Measurements from ENCODE around the gene ZYG11A.

The ZYG11A gene

DNA sequence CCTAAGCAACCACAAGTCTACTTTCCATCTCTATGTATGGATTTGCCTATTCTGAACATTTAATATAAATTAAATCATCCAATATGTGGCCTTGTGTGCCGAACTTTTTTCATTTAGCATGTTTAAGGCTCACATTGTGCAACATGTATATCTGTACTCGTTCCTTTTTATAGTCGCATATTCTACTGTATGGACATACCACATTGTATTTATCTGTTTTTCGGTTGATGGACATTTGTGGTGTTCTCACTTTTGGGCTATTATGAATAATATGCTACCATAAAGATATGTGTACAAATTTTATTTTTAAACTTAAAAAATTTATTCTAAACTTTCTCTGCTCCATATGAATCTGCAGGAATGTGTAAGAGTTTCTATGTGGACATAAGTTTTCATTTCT lies 13.0 kb downstream of the ZYG11A start:
- H4K20me1 ChIP-seq (ENCODE audit: insufficient read depth, low read length), result no peaks in the 10 kb centered on the region
- peaks cover 20% of the 10 kb centered on the region for H3K36me3 ChIP-seq (ENCODE audit: insufficient read depth, low read length)
- H3F3A ChIP-seq (ENCODE audit: insufficient read depth, low read length), result no peaks in the 10 kb centered on the region
- no peak overlapping the region for H3K4me3 ChIP-seq (ENCODE audit: low read depth, low read length, poor library complexity, severe bottlenecking)
- H2AFZ ChIP-seq (ENCODE audit: low read length), result no peak overlapping the region
- no peaks in the 10 kb centered on the region for H3K4me1 ChIP-seq (ENCODE audit: insufficient read depth, low read length, severe bottlenecking)
- TF ChIP-seq, protein P1, sequence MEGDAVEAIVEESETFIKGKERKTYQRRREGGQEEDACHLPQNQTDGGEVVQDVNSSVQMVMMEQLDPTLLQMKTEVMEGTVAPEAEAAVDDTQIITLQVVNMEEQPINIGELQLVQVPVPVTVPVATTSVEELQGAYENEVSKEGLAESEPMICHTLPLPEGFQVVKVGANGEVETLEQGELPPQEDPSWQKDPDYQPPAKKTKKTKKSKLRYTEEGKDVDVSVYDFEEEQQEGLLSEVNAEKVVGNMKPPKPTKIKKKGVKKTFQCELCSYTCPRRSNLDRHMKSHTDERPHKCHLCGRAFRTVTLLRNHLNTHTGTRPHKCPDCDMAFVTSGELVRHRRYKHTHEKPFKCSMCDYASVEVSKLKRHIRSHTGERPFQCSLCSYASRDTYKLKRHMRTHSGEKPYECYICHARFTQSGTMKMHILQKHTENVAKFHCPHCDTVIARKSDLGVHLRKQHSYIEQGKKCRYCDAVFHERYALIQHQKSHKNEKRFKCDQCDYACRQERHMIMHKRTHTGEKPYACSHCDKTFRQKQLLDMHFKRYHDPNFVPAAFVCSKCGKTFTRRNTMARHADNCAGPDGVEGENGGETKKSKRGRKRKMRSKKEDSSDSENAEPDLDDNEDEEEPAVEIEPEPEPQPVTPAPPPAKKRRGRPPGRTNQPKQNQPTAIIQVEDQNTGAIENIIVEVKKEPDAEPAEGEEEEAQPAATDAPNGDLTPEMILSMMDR (IDR thresholded peaks at IDR 0.05; ENCODE audit: low read length), result no peak
- TF ChIP-seq EZH2 (IDR thresholded peaks at IDR 0.05; ENCODE audit: borderline replicate concordance, low read length), result no peak
- no peak overlapping the region for H3K4me2 ChIP-seq (ENCODE audit: low read length)
- H3K27ac ChIP-seq (ENCODE audit: low read depth, low read length, poor library complexity, severe bottlenecking), result no peak overlapping the region
- H3K9me3 ChIP-seq (ENCODE audit: low read length), result no peaks in the 10 kb centered on the region
- H3K79me2 ChIP-seq (ENCODE audit: insufficient read depth, low read length), result peaks cover 9% of the 10 kb centered on the region; the same call in 1 of the 2 replicates
- H3K9me2 ChIP-seq (ENCODE audit: low read depth, low read length), result no peaks in the 10 kb centered on the region
- H3K27me3 ChIP-seq (ENCODE audit: insufficient read depth, low read length), result no peaks in the 10 kb centered on the region
- H3K9ac ChIP-seq (ENCODE audit: low read length), result no peak overlapping the region

DNA sequence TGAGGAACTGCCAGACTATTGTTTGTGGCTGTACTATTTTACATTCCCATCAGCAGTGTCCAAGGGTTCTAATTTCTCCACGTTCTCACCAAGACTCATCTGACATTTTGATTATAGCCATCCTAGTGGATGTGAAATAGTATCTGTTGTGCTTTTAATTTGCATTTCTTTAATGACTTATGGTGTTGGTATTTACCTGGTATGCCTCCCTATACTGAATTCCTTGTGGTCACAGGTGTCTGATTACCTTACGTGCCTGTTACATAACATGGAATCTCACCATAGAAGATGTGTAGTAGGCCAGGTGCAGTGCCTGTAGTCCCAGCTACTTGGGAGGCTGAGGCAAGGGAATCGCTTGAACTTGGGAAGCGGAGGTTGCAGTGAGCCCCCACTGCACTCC lies 13.5 kb downstream of the ZYG11A start:
- TF ChIP-seq, protein P1 (IDR thresholded peaks at IDR 0.05; ENCODE audit: low read length), result no peak
- no peak for TF ChIP-seq EZH2 (IDR thresholded peaks at IDR 0.05; ENCODE audit: borderline replicate concordance, low read length)
- Histone ChIP-seq H3K27ac (ENCODE audit: low read depth, low read length, poor library complexity, severe bottlenecking) (no peak overlapping the region), H4K20me1 (ENCODE audit: insufficient read depth, low read length) (no peaks in the 10 kb centered on the region), H3K9ac (ENCODE audit: low read length) (no peak overlapping the region), H3K9me3 (ENCODE audit: low read length) (no peaks in the 10 kb centered on the region), H3K9me2 (ENCODE audit: low read depth, low read length) (no peaks in the 10 kb centered on the region), H3K4me3 (ENCODE audit: low read depth, low read length, poor library complexity, severe bottlenecking) (no peak overlapping the region), H3K4me2 (ENCODE audit: low read length) (no peak overlapping the region), H2AFZ (ENCODE audit: low read length) (no peak overlapping the region), H3K4me1 (ENCODE audit: insufficient read depth, low read length, severe bottlenecking) (no peaks in the 10 kb centered on the region), H3F3A (ENCODE audit: insufficient read depth, low read length) (no peaks in the 10 kb centered on the region), H3K79me2 (ENCODE audit: insufficient read depth, low read length) (peaks cover 4% of the 10 kb centered on the region; the same call in 1 of the 2 replicates), H3K36me3 (ENCODE audit: insufficient read depth, low read length) (peaks cover 20% of the 10 kb centered on the region), H3K27me3 (ENCODE audit: insufficient read depth, low read length) (no peaks in the 10 kb centered on the region)

DNA sequence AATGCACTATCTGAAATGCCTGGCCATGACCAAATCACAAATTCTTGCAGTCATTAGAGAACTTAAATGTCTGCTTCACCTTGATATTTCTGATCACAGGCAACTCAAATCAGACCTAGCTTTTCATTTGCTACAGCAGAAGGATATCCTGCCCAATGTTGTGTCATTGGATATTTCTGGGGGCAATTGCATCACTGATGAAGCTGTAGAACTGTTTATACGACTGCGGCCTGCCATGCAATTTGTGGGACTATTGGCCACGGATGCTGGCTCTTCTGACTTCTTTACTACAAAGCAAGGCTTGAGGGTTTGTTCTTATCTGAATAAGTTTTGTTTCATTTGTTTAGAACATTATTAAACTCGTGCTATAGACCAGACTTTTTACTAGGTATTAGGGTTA lies 14.9 kb downstream of the ZYG11A start:
- Histone ChIP-seq H3K4me3 (ENCODE audit: low read depth, low read length, poor library complexity, severe bottlenecking) (no peak overlapping the region), H3K79me2 (ENCODE audit: insufficient read depth, low read length) (no peaks in the 10 kb centered on the region), H3K36me3 (ENCODE audit: insufficient read depth, low read length) (peaks cover 20% of the 10 kb centered on the region), H2AFZ (ENCODE audit: low read length) (no peak overlapping the region), H3K9ac (ENCODE audit: low read length) (no peak overlapping the region), H3K9me3 (ENCODE audit: low read length) (no peaks in the 10 kb centered on the region), H3K27ac (ENCODE audit: low read depth, low read length, poor library complexity, severe bottlenecking) (no peak overlapping the region), H3F3A (ENCODE audit: insufficient read depth, low read length) (no peaks in the 10 kb centered on the region), H3K27me3 (ENCODE audit: insufficient read depth, low read length) (no peaks in the 10 kb centered on the region), H3K9me2 (ENCODE audit: low read depth, low read length) (no peaks in the 10 kb centered on the region), H4K20me1 (ENCODE audit: insufficient read depth, low read length) (no peaks in the 10 kb centered on the region), H3K4me2 (ENCODE audit: low read length) (no peak overlapping the region), H3K4me1 (ENCODE audit: insufficient read depth, low read length, severe bottlenecking) (no peaks in the 10 kb centered on the region)
- TF ChIP-seq EZH2 (IDR thresholded peaks at IDR 0.05; ENCODE audit: borderline replicate concordance, low read length), result no peak
- TF ChIP-seq, protein P1 (IDR thresholded peaks at IDR 0.05; ENCODE audit: low read length), result no peak
